OCI-LY7 (cell line): ENCODE data around the gene ANO4.

ENCODE experiments used
- CTCF ChIP-seq: fragments of 200-600 bp; sonication (generic); conservative IDR thresholded peaks from 2 replicates; pipeline ENCODE4 v1.5.1; 2014; ENCODE audit warnings: mild to moderate bottlenecking, antibody characterized with exemption, low read length, moderate library complexity, mixed read lengths
- EZH2phosphoT487 ChIP-seq: fragments of 200-600 bp; sonication (generic); IDR thresholded peaks from 2 replicates; pipeline ENCODE4 v1.6.1; 2018; ENCODE audit warnings: low read depth, borderline replicate concordance, mild to moderate bottlenecking, mixed run types, antibody characterized with exemption, low read length, moderate library complexity, mixed read lengths

GRCh38 chr12:101055940-101056339 lies 261.4 kb downstream of the ANO4 start:
- TF ChIP-seq CTCF (no peak), EZH2phosphoT487 (no peak)
